ENCODE measurements around the gene TNIP1.

TNIP1 gene

GRCh38 chr5:150993826-150994412 is 86.9 kb downstream of the TNIP1 start:
- no peak for TF ChIP-seq CTCF (IDR thresholded peaks at IDR 0.05; ENCODE audit: insufficient read depth, low read depth, low read length, missing control alignments)

DNA sequence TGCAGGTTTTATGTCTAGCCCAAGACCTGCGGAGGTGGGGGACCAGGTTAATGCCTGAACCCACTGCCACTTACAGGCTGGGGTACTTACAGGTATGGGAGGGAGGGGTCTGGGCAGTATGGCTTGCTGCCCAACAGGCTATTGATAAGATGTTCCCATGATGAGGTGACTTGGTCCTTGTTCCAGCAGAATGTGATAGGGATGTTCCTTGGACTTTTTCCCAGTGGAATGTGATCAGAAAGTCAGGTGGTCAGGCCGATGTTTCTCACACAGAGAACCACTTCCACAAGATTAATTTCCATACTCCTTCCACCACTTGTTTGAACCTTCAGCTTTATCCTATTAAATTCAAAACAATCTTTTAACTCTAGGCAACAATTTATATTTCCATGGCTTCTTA is 87.4 kb downstream of the TNIP1 start:
- no peak overlapping the region for H3K4me3 ChIP-seq (ENCODE audit: low read length)
- TF ChIP-seq CTCF (IDR thresholded peaks at IDR 0.05; ENCODE audit: insufficient read depth, low read depth, low read length, missing control alignments), result no peak
- DNase-seq (ENCODE audit: low read depth), result no peak

More at GRCh38 chr5:150993826-150994412, 86.9 kb downstream of the TNIP1 start:
- no peak overlapping the region for H3K4me3 ChIP-seq (ENCODE audit: low read length)
- no peak for DNase-seq (ENCODE audit: low read depth)

DNA sequence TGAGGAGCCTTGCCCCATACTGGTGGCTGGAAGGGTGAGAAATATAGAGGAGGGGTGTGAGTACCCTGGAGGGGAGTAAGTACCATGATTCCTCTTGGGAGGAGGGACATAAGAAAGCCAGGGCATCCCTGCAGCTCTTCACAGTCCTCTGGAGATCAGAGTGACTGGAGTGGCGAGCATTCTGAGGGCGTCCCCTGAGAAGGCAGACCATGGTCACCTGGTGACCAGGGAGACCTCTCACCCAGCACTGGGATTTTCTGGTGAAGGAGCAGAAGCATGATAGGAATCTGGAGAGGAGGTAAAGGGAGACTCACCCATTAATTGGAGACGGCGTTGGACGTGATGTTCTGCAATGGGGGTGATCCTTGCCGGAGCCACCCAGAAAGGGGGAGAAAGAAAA is 88.1 kb downstream of the TNIP1 start:
- DNase-seq (ENCODE audit: low read depth), result no peak
- H3K4me3 ChIP-seq (ENCODE audit: low read length), result no peak overlapping the region

DNA sequence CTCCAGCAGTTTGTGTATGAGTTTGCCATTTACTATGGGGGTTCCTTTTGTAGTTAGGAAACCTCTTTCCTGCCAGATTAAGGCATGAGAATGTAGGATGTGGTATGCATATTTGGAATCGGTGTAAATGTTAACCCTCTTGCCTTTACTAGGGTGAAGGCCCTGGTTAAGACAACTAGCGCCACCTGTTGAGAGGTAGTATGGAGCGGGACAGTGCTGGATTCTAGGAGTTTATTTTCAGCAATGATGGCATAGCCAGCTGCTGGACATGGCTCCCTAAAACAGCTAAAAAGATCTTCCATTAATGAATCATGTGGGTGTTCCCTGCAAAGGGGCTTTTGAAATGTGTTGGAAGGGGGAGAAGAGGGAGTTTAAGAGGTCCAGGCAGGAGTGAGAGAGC is 91.1 kb downstream of the TNIP1 start:
- H3K4me3 ChIP-seq (ENCODE audit: low read length), result no peak overlapping the region
- TF ChIP-seq CTCF (IDR thresholded peaks at IDR 0.05; ENCODE audit: insufficient read depth, low read depth, low read length, missing control alignments), result no peak
- DNase-seq (ENCODE audit: low read depth), result no peak

More for the DNA sequence above, 88.1 kb downstream of the TNIP1 start:
- TF ChIP-seq CTCF (IDR thresholded peaks at IDR 0.05; ENCODE audit: insufficient read depth, low read depth, low read length, missing control alignments), result no peak

DNA sequence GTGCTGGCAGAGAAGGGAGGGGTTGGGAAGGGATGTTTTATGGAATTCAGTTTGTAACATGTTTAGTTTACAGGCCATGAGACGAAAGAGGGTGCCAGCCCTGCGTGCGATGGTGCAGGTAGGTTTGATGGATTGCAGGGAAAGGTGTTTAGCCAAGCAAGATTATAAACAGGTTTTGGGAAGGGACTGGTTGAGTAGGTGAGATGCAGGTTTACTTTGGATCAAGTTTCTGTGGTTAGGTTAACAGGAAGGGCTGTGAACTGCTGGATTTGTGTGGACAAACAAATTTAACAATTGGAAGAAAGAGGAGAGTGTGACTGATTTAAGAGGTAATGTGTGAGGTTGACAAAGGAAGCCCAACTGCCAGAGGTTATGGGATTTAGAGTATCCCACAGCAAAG is 93.1 kb downstream of the TNIP1 start:
- TF ChIP-seq CTCF (IDR thresholded peaks at IDR 0.05; ENCODE audit: insufficient read depth, low read depth, low read length, missing control alignments), result no peak
- DNase-seq (ENCODE audit: low read depth), result no peak
- no peak overlapping the region for H3K4me3 ChIP-seq (ENCODE audit: low read length)

All from epithelial cell of esophagus (primary cell).